NCI-H1092 (cell line): Measurements from ENCODE around the gene SGCD.
"Not testable (repeated sequence)": the region's sequence is repeated elsewhere in the genome, so short reads cannot be mapped to it uniquely, and the experiment has no call there.

Source experiments
- DNase-seq: peaks from one replicate; lab custom pipeline; 2025; lab: John Stamatoyannopoulos, UW

Gene SGCD

GRCh38 chr5:156570615-156571014, 243.7 kb downstream of the SGCD start:
- no peak for DNase-seq

DNA sequence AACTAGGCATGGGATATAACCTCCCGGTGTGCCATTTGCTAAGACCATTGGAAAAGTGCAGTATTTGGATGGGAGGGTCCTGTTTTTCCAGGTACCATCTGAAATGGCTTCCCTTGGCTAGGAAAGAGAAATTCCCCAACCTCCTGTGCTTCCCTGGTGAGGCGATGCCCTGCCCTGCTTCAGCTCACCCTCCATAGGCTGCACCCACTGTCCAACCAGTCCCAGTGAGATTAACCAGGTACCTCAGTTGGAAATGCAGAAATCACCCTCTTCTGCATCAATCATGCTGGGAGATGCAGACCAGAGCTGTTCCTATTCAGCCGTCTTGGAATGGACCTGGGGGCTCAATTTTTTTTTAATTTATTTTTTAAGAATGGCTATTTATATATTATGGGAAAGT, 254.8 kb downstream of the SGCD start:
- DNase-seq: no peak

GRCh38 chr5:156582193-156582598, 255.2 kb downstream of the SGCD start:
- no peak for DNase-seq

GRCh38 chr5:156584871-156585270, 257.9 kb downstream of the SGCD start:
- DNase-seq: peak; percentile 57

- DNase-seq: no peak
These were observed 259.0 kb downstream of the SGCD start for GRCh38 chr5:156585999-156586398.

GRCh38 chr5:156587012-156587411, 260.0 kb downstream of the SGCD start:
- DNase-seq: no peak

DNA sequence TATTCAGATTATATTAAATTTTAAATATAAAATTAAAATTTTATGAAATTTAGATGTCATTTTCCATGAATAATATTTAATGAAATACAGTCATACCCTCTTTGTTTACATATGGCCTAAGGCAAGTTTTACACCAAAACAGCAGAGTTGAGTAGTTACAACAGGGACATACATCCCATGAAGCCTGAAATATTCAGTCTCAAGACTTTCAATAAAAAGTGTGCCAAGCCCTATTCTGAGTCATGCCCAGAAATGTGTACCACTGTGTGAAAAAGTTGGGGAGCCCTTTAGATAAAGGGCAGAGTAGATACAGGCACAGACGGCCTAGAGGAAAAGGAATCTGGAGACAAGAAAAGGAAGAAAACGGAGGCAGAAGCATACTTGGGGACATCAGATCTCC, 261.3 kb downstream of the SGCD start:
- no peak for DNase-seq

DNA sequence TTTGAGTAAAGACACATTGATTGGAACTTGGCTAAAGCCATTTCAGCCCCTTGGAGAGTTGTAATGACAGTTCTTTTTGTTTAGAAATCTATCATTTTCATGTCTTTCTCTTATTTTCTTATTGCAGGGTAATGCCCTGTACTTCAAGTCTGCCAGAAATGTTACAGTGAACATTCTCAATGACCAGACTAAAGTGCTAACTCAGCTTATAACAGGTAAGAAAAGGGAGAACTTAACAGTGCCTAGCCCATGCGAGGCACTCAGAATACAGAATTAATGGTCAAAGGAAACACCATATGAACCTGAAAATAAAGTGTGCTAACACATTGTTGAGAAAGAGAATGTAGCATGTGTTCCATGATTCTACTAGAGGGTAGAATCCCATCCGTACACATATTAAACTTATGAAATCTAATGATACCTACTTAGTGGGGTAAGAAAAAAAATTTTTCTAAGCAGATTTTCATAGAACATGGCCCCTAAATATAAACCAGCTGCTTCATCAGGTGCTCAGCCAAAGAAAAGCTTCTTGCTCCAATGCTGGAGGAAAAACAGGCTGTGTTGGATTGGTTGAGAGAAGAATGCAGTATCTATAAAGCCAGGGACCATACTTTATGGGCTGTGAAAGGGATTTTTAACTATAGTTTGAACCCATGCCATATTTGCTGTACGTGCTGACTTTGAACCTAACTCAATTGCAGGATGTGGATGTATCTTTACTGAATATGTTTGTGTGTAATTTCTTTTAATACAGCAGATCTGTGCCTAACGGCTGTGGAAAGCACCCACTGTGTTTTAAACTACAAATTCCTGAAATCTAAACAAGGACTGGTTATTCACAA, 262.4 kb downstream of the SGCD start:
- no peak for DNase-seq

- no peak for DNase-seq
These were observed 262.9 kb downstream of the SGCD start for GRCh38 chr5:156589946-156590216.

GRCh38 chr5:156590978-156591377, 264.0 kb downstream of the SGCD start:
- no peak for DNase-seq

- DNase-seq: no peak
These were observed 264.7 kb downstream of the SGCD start for GRCh38 chr5:156591631-156592030.

DNA sequence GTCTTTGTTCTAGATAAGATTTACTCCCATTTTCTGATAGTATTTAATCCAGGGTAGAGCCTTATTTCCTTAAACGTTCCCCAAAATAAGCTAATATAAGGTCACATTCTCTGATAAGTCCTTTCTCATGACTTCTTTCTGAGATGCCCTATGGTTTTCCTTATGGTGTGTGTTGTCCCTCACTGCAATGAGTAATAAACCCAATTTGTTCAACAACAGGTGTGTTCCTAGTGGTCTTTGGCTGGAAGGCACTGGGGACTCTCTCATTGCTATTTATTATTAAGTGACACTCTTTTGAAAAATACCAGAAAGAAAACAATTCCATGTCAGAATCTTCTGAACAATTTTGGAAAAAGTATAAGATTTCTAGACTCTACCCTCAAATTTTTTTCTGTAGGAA, 266.6 kb downstream of the SGCD start:
- DNase-seq: no peak

DNA sequence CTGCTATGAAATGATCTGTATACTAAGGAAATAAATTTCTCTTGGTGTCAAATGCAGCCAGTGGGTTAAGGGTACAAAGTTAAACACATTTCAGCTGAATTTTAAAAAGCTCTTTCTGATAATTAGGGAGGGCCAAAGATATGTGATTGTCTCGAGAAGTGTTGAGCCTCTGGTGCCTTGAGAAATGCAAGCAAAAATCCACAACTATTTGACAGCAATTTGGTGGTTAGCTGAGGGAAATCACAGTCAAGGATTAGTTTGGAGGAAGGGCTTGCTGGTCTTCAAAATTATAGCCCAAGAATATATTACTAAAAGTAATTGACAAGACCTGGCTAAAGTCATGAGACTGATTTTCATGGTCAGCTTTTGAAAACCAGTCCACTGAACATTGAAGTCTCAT, 267.4 kb downstream of the SGCD start:
- no peak for DNase-seq

- no peak for DNase-seq
These were observed 268.3 kb downstream of the SGCD start for GRCh38 chr5:156595132-156595787.

DNA sequence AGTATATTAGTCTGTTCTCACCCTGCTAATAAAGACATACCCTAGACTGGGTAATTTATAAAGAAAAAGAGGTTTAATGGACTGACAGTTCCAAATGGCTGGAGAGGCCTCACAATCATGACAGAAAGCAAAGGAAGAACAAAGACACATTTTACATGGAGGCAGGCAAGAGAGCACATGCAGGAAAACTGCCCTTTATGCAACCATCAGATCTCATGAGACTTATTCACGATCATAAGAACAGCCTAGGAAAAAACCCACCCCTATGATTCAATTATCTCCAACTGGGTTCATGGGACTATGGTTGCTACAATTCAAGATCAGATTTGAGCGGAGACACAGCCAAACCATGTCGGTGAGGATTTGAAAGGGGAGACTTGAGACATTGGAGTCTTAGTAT, 270.3 kb downstream of the SGCD start:
- DNase-seq: no peak

DNA sequence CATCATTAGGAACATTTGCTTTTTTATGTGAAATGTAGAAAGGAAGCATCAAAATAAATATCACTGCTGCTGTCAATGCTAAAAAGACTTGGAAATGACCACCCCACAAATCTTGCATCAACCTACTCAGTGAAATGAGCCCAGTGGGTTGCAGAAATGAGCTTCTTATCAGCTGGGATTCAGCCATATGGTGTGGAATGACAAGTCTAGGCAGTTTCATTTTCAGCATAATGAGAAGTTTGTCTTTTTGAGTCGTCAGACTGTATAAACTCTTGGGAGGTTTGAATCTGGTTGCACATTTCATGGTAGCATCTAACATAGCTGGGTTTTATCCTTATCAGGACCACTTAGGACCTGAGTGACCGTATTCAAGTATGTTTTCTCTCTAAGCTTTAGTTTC, 272.0 kb downstream of the SGCD start:
- DNase-seq: no peak

DNA sequence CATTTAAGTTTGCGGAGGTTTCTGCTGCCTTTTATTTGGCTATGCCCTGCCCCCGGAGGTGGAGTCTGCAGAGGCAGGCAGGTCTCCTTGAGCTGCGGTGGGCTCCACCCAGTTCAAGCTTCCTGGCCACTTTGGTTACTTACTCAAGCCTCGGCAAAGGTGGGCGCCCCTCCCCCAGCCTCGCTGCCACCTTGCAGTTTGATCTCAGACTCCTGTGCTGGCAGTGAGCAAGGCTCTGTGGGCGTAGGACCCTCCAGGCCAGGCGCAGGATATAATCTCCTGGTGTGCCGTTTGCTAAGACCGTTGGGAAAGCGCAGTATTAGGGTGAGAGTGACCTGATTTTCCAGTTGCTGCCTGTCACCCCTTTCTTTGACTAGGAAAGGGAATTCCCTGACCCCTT, 283.6 kb downstream of the SGCD start:
- DNase-seq: not testable (repeated sequence)

- no peak for DNase-seq
These were observed 288.9 kb downstream of the SGCD start for GRCh38 chr5:156615901-156616300.

DNA sequence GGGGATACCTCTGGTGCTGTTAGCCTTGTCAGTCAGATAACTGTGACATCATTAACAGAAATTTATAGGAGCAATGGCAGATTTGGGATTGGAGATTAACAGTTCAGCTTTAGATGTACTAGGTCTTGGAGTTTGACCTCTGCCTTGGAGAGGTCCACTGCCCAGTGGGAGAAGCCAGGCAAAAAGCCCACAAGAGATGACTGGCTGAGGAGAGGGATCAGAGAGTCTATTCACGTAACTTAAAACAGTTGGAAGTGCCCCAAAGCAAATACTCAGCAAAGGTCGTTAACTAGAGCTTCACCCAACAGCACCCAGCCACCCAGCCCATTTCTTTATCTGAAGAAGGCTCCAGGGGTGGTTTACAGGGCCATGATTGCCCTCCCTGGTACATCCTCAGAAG, 290.5 kb downstream of the SGCD start:
- DNase-seq: no peak

DNA sequence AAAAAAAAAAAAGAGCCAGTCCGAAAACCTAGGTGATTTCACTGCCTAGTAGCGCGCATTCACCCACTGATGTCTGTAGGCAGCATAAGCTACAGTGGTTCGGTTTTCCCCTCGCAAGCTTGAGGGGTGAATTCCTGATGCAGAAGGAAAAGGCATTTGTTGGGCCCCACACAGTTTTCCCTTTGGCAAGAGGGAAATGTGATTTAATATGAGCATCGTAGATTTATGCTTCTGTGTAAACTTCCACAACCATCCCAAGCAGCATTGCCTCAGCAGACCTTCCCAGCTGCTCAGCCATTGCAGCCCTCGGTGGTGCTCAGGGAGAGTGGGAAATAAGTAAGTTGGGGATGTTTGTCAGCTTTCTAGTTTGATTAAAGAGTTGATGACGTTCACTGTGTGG, 291.6 kb downstream of the SGCD start:
- DNase-seq: no peak

- no peak for DNase-seq
These were observed 294.8 kb downstream of the SGCD start for GRCh38 chr5:156621719-156622118.

GRCh38 chr5:156623381-156624040, 296.5 kb downstream of the SGCD start:
- no peak for DNase-seq

- no peak for DNase-seq
These were observed 297.7 kb downstream of the SGCD start for GRCh38 chr5:156624686-156625085.
